Endodermal cell (in vitro differentiated cells): Measurements from ENCODE around the gene PPARG. TPM values are rescaled to one million over a fixed set of nuclear protein-coding genes. Genes with fewer than 3 reads are reported as not detected.

Experiments used
- DNase-seq: peaks from one replicate; pipeline ENCODE4 v3.0.0-alpha.2; 2017
- H3K27ac ChIP-seq: 2 replicates; pipeline ENCODE4 v1.5.1; 2013; ENCODE audit warnings: mild to moderate bottlenecking, low read depth, low read length, moderate library complexity
- H3K27me3 ChIP-seq: 2 replicates; pipeline ENCODE4 v1.6.1; 2013; ENCODE audit warnings: mild to moderate bottlenecking, low read length, moderate library complexity; ENCODE audit not compliant: insufficient read depth, control insufficient read depth, poor library complexity, severe bottlenecking
- H3K36me3 ChIP-seq: 2 replicates; pipeline ENCODE4 v1.7.0; 2013; ENCODE audit warnings: mild to moderate bottlenecking, low read length, moderate library complexity; ENCODE audit not compliant: control insufficient read depth, insufficient read depth
- H3K4me1 ChIP-seq: one replicate; pipeline ENCODE4 v1.7.0; 2013; ENCODE audit warnings: low read length; ENCODE audit not compliant: control insufficient read depth, insufficient read depth
- H3K4me3 ChIP-seq: 2 replicates; pipeline ENCODE4 v1.5.1; 2013; ENCODE audit warnings: mild to moderate bottlenecking, low read length, moderate library complexity
- H3K9ac ChIP-seq: 2 replicates; pipeline ENCODE4 v1.6.1; 2013; ENCODE audit warnings: mild to moderate bottlenecking, low read length, moderate library complexity; ENCODE audit not compliant: poor library complexity, severe bottlenecking; ENCODE audit errors: extremely low read depth
- H3K9me3 ChIP-seq: 2 replicates; pipeline ENCODE4 v1.6.1; 2013; ENCODE audit warnings: mild to moderate bottlenecking, low read length, moderate library complexity; ENCODE audit not compliant: control insufficient read depth
- H3K27ac Mint-ChIP-seq: 2 replicates; pipeline ENCODE4 v1.8.0; 2020; ENCODE audit warnings: mixed read lengths
- H3K27me3 Mint-ChIP-seq: 2 replicates; pipeline ENCODE4 v1.8.0; 2021; ENCODE audit warnings: mild to moderate bottlenecking, mixed read lengths; ENCODE audit not compliant: insufficient read depth
- H3K36me3 Mint-ChIP-seq: 2 replicates; pipeline ENCODE4 v1.8.0; 2020; ENCODE audit warnings: low read depth, mixed read lengths
- H3K4me1 Mint-ChIP-seq: 2 replicates; pipeline ENCODE4 v1.8.0; 2020; ENCODE audit warnings: mixed read lengths
- H3K4me3 Mint-ChIP-seq: 2 replicates; pipeline ENCODE4 v1.8.0; 2020; ENCODE audit warnings: mild to moderate bottlenecking, moderate library complexity, mixed read lengths
- H3K9me3 Mint-ChIP-seq: 2 replicates; pipeline ENCODE4 v1.8.0; 2020; ENCODE audit warnings: mild to moderate bottlenecking, mixed read lengths
- CTCF ChIP-seq: fragments of 200-600 bp; sonication (generic); conservative IDR thresholded peaks from 2 replicates; pipeline ENCODE4 v1.5.0; 2021; ENCODE audit warnings: antibody characterized with exemption, mild to moderate bottlenecking
- WGBS, 2 experiments: methylation state at CpG; one replicate each; pipeline versions ENCODE4 v1.1.5 to v1.1.7; 2013; ENCODE audit warnings: missing lambda C conversion rate in 2 of 2, mixed read lengths in 1 of 2; ENCODE audit not compliant: insufficient coverage in 1 of 2, insufficient read length in 1 of 2; 5-methylcytosine and 5-hydroxymethylcytosine counted together
- total RNA-seq, 2 donors: library from RNA; stranded (reverse); fragmentation: NEBNext Ultra II Directional in 1 of 2; extraction: Animal tissue kit (Norgen Biotek cat#: 25700) in 1 of 2; gene quantifications; 2 replicates in 1 of 2; 3 replicates in 1 of 2; pipeline ENCODE4 v1.2.1, GENCODE V29; 2021

The PPARG gene
- total RNA-seq, 2 donors from 2014 or later = 3.8 to 4.5 TPM

DNA sequence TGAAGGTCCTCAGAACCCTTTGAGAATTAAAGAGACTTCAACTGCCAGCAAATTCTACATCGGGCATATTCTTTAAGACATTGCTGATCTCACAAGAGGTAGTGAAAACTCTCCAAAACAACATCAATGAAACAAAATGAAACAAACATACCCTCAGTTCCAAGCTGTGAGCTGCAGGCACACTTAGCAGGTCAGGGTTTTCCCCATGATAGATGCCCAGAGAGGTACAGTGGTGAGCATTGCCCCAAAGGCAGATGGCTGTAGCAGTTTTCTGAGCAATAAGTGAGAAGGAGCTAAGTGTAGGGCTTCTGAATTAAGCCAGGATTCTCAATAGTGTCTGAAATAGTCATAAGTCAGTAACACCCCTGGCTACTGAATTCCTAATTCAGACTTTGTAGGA is 99.3 kb downstream of the PPARG start:
- no peaks in the 10 kb centered on the region for H3K4me1 ChIP-seq
- no peaks in the 10 kb centered on the region for H3K9me3 ChIP-seq
- 89% methylated on average over 1 of the region's 1 CpG; no CpG with 5 or more reads in 1 of the 2 experiments for WGBS, 2 experiments
- Mint-ChIP-seq H3K9me3 (no peaks in the 10 kb centered on the region), H3K4me1 (peaks cover 3% of the 10 kb centered on the region), H3K36me3 (no peaks in the 10 kb centered on the region), H3K4me3 (no peak overlapping the region), H3K27me3 (peaks cover 7% of the 10 kb centered on the region), H3K27ac (no peak overlapping the region)
- no peak for TF ChIP-seq CTCF
- H3K27ac ChIP-seq = no peak overlapping the region
- no peak for DNase-seq
- H3K4me3 ChIP-seq = no peak overlapping the region
- H3K27me3 ChIP-seq = peaks cover 13% of the 10 kb centered on the region
- H3K9ac ChIP-seq = no peak overlapping the region
- H3K36me3 ChIP-seq = no peaks in the 10 kb centered on the region

- Mint-ChIP-seq H3K27ac (no peak overlapping the region), H3K9me3 (no peaks in the 10 kb centered on the region), H3K4me1 (no peaks in the 10 kb centered on the region), H3K27me3 (peaks cover 7% of the 10 kb centered on the region), H3K4me3 (no peak overlapping the region), H3K36me3 (no peaks in the 10 kb centered on the region)
- Histone ChIP-seq H3K9me3 (no peaks in the 10 kb centered on the region), H3K27ac (no peak overlapping the region), H3K27me3 (peaks cover 13% of the 10 kb centered on the region), H3K4me3 (no peak overlapping the region), H3K36me3 (no peaks in the 10 kb centered on the region), H3K4me1 (no peaks in the 10 kb centered on the region), H3K9ac (no peak overlapping the region)
- no peak for DNase-seq
- 93 to 95% methylated on average over 7 to 8 of the region's 8 CpGs for WGBS, 2 experiments
- TF ChIP-seq CTCF = no peak
These were observed 103.4 kb downstream of the PPARG start for GRCh38 chr3:12392101-12392878.

- Histone ChIP-seq H3K4me3 (no peak overlapping the region), H3K36me3 (no peaks in the 10 kb centered on the region), H3K27me3 (peaks cover 2% of the 10 kb centered on the region), H3K9me3 (no peaks in the 10 kb centered on the region), H3K9ac (no peak overlapping the region), H3K4me1 (no peaks in the 10 kb centered on the region), H3K27ac (no peak overlapping the region)
- Mint-ChIP-seq H3K36me3 (no peaks in the 10 kb centered on the region), H3K9me3 (no peaks in the 10 kb centered on the region), H3K4me3 (no peak overlapping the region), H3K4me1 (no peaks in the 10 kb centered on the region), H3K27ac (no peak overlapping the region), H3K27me3 (peaks cover 10% of the 10 kb centered on the region)
- no peak for DNase-seq
- no peak for TF ChIP-seq CTCF
- WGBS, 2 experiments = 88% methylated on average over 1 of the region's 1 CpG; no CpG with 5 or more reads in 1 of the 2 experiments
These were observed 105.0 kb downstream of the PPARG start for GRCh38 chr3:12393894-12394293.
